H9 (cell line): ENCODE results near the gene TRIM9. TPM values are rescaled to one million over a fixed set of nuclear protein-coding genes. Genes with fewer than 3 reads are reported as not detected.

Experiments
- DNase-seq: peaks from one replicate; pipeline ENCODE4 v3.0.0-alpha.2; 2017
- H2AFZ ChIP-seq: one replicate; pipeline ENCODE4 v1.6.1; 2013; ENCODE audit warnings: mild to moderate bottlenecking, low read length, control low read depth, moderate library complexity
- H2AK5ac ChIP-seq: 2 replicates; pipeline ENCODE4 v1.6.1; 2013; ENCODE audit warnings: low read length, control low read depth, mixed read lengths; ENCODE audit not compliant: insufficient read length
- H2BK120ac ChIP-seq: one replicate; pipeline ENCODE4 v1.6.1; 2013; ENCODE audit warnings: low read depth, mild to moderate bottlenecking, low read length, control low read depth, inconsistent platforms; ENCODE audit not compliant: poor library complexity, severe bottlenecking
- H2BK12ac ChIP-seq: 2 replicates; pipeline ENCODE4 v1.6.1; 2013; ENCODE audit warnings: low read length, control low read depth, mixed read lengths, low read depth; ENCODE audit not compliant: insufficient read length
- H2BK15ac ChIP-seq: 2 replicates; pipeline ENCODE4 v1.6.1; 2013; ENCODE audit warnings: low read depth, low read length, control low read depth
- H2BK20ac ChIP-seq: one replicate; pipeline ENCODE4 v1.6.1; 2013; ENCODE audit warnings: low read depth, mild to moderate bottlenecking, low read length, control low read depth, inconsistent platforms; ENCODE audit not compliant: poor library complexity, severe bottlenecking
- H2BK5ac ChIP-seq: 2 replicates; pipeline ENCODE4 v1.6.1; 2013; ENCODE audit warnings: low read length, control low read depth, mixed read lengths; ENCODE audit not compliant: insufficient read length
- H3K14ac ChIP-seq: 2 replicates; pipeline ENCODE4 v1.6.1; 2013; ENCODE audit warnings: low read length, control low read depth; ENCODE audit not compliant: insufficient read depth
- H3K18ac ChIP-seq: 2 replicates; pipeline ENCODE4 v1.6.1; 2013; ENCODE audit warnings: low read depth, mild to moderate bottlenecking, mixed read lengths, low read length, control low read depth; ENCODE audit not compliant: insufficient read length
- H3K23ac ChIP-seq: 2 replicates; pipeline ENCODE4 v1.6.1; 2013; ENCODE audit warnings: low read length, control low read depth, mixed read lengths, low read depth; ENCODE audit not compliant: insufficient read length
- H3K23me2 ChIP-seq: 2 replicates; pipeline ENCODE4 v1.6.1; 2013; ENCODE audit warnings: low read depth, mild to moderate bottlenecking, mixed read lengths, low read length, control low read depth; ENCODE audit not compliant: insufficient read length, poor library complexity, severe bottlenecking
- H3K27ac ChIP-seq: 2 replicates; pipeline ENCODE4 v1.5.1; 2013; ENCODE audit warnings: low read length, control low read depth, mixed read lengths, low read depth; ENCODE audit not compliant: insufficient read length
- H3K27me3 ChIP-seq: 2 replicates; pipeline ENCODE4 v1.6.1; 2013; ENCODE audit warnings: low read length, control low read depth, inconsistent platforms; ENCODE audit not compliant: insufficient read depth
- H3K4ac ChIP-seq: 2 replicates; pipeline ENCODE4 v1.6.1; 2013; ENCODE audit warnings: low read depth, mild to moderate bottlenecking, control low read depth, inconsistent platforms, low read length, moderate library complexity
- H3K4me1 ChIP-seq: 2 replicates; pipeline ENCODE4 v1.6.1; 2013; ENCODE audit warnings: low read length, control low read depth, inconsistent platforms; ENCODE audit not compliant: insufficient read depth
- H3K4me2 ChIP-seq: 2 replicates; pipeline ENCODE4 v1.6.1; 2013; ENCODE audit warnings: low read length, control low read depth, mixed read lengths; ENCODE audit not compliant: insufficient read length, insufficient read depth
- H3K56ac ChIP-seq: 2 replicates; pipeline ENCODE4 v1.6.1; 2013; ENCODE audit warnings: low read depth, mild to moderate bottlenecking, mixed read lengths, low read length, control low read depth; ENCODE audit not compliant: insufficient read length
- H3K79me1 ChIP-seq: 2 replicates; pipeline ENCODE4 v1.6.1; 2013; ENCODE audit warnings: low read depth, mild to moderate bottlenecking, moderate library complexity, low read length, control low read depth, inconsistent platforms; ENCODE audit not compliant: insufficient read depth, poor library complexity, severe bottlenecking
- H3K79me2 ChIP-seq: 2 replicates; pipeline ENCODE4 v1.6.1; 2013; ENCODE audit warnings: low read length, control low read depth, inconsistent platforms; ENCODE audit not compliant: insufficient read depth
- H3K9ac ChIP-seq: 2 replicates; pipeline ENCODE4 v1.6.1; 2013; ENCODE audit warnings: low read length, control low read depth, mixed read lengths; ENCODE audit not compliant: insufficient read length; ENCODE audit errors: extremely low read depth
- H3K9me3 ChIP-seq: one replicate; pipeline ENCODE4 v1.6.1; 2013; ENCODE audit warnings: low read depth, low read length, inconsistent platforms; ENCODE audit not compliant: control insufficient read depth
- H3T11ph ChIP-seq: one replicate; pipeline ENCODE4 v1.6.1; 2013; ENCODE audit warnings: mild to moderate bottlenecking, low read length, control low read depth, inconsistent platforms
- H4K20me1 ChIP-seq: one replicate; pipeline ENCODE4 v1.6.1; 2013; ENCODE audit not compliant: control insufficient read depth, insufficient read length, insufficient read depth
- H4K5ac ChIP-seq: 2 replicates; pipeline ENCODE4 v1.6.1; 2013; ENCODE audit warnings: low read depth, mild to moderate bottlenecking, mixed read lengths, low read length, control low read depth; ENCODE audit not compliant: insufficient read length
- H4K8ac ChIP-seq: replicated peaks from 2 replicates; pipeline ENCODE4 v1.6.1; 2013; ENCODE audit warnings: low read length, control low read depth, mixed read lengths, low read depth; ENCODE audit not compliant: insufficient read length
- H4K91ac ChIP-seq: 2 replicates; pipeline ENCODE4 v1.6.1; 2013; ENCODE audit warnings: low read depth, mild to moderate bottlenecking, moderate library complexity, mixed read lengths, low read length, control low read depth; ENCODE audit not compliant: insufficient read length
- H3K27ac Mint-ChIP-seq, 3 experiments: 2 replicates in 2 of 3; 3 replicates in 1 of 3; pipeline ENCODE4 v1.8.0; 2020 to 2021; ENCODE audit warnings: mixed read lengths in 3 of 3, mild to moderate bottlenecking in 1 of 3, moderate library complexity in 1 of 3
- H3K27me3 Mint-ChIP-seq: 2 replicates; pipeline ENCODE4 v1.8.0; 2021; ENCODE audit warnings: low read depth, mild to moderate bottlenecking, moderate library complexity, mixed read lengths
- H3K36me3 Mint-ChIP-seq, 3 experiments: 2 replicates in 2 of 3; 3 replicates in 1 of 3; pipeline ENCODE4 v1.8.0; 2020 to 2021; ENCODE audit warnings: low read depth in 3 of 3, mixed read lengths in 3 of 3; ENCODE audit not compliant: insufficient read depth in 1 of 3
- H3K4me1 Mint-ChIP-seq, 2 experiments: 2 replicates each; pipeline ENCODE4 v1.8.0; 2020; ENCODE audit warnings: mixed read lengths in 2 of 2
- H3K4me3 Mint-ChIP-seq, 2 experiments: 2 replicates in 1 of 2; 3 replicates in 1 of 2; pipeline ENCODE4 v1.8.0; 2020 to 2021; ENCODE audit warnings: mild to moderate bottlenecking in 2 of 2, mixed read lengths in 2 of 2, moderate library complexity in 1 of 2
- H3K9me3 Mint-ChIP-seq, 2 experiments: 2 replicates in 1 of 2; 3 replicates in 1 of 2; pipeline ENCODE4 v1.8.0; 2020; ENCODE audit warnings: mild to moderate bottlenecking in 2 of 2, mixed read lengths in 2 of 2, moderate library complexity in 1 of 2
- CTCF ChIP-seq: fragments of 200-600 bp; sonication (generic); conservative IDR thresholded peaks from 3 replicates; pipeline ENCODE4 v1.8.0; 2021; ENCODE audit warnings: antibody characterized with exemption, mild to moderate bottlenecking
- WGBS: extraction: QIAGEN DNeasy Blood & Tissue Kit; methylation state at CpG from one replicate; pipeline ENCODE4 v1.1.7; 2013; ENCODE audit warnings: missing lambda C conversion rate, low lambda C conversion rate, mixed read lengths; ENCODE audit not compliant: insufficient read length; ENCODE audit errors: extremely low coverage; 5-methylcytosine and 5-hydroxymethylcytosine counted together
- total RNA-seq: library from RNA; stranded (reverse); gene quantifications from 2 replicates; pipeline ENCODE4 v1.2.1, GENCODE V29; 2021

Gene TRIM9
- total RNA-seq, 1 experiment from 2014 or later: 0.98 TPM

GRCh38 chr14:51002406-51002999, 92.4 kb downstream of the TRIM9 start:
- H2BK15ac ChIP-seq: no peak overlapping the region
- no peak overlapping the region for H3K27ac Mint-ChIP-seq
- H3K4me3 Mint-ChIP-seq: no peak overlapping the region
- H2BK120ac ChIP-seq: no peak overlapping the region
- WGBS: no CpG with 5 or more reads among the region's 5 CpGs
- H3K4ac ChIP-seq: no peak overlapping the region
- H4K8ac ChIP-seq: no peak overlapping the region
- no peaks in the 10 kb centered on the region for H3K4me1 ChIP-seq
- no peak overlapping the region for H3K4me2 ChIP-seq
- no peaks in the 10 kb centered on the region for H3K79me2 ChIP-seq
- no peaks in the 10 kb centered on the region for H3K79me1 ChIP-seq
- no peak overlapping the region for H4K91ac ChIP-seq
- no peak for DNase-seq
- H3K9me3 ChIP-seq: no peaks in the 10 kb centered on the region
- no peak overlapping the region for H2AFZ ChIP-seq
- H3K27me3 Mint-ChIP-seq: no peaks in the 10 kb centered on the region
- no peak overlapping the region for H3K18ac ChIP-seq
- H2AK5ac ChIP-seq: no peak overlapping the region
- no peak overlapping the region for H3K27ac ChIP-seq
- H4K20me1 ChIP-seq: no peaks in the 10 kb centered on the region
- H3K56ac ChIP-seq: no peak overlapping the region
- H2BK12ac ChIP-seq: no peak overlapping the region
- H3K9me3 Mint-ChIP-seq: no peaks in the 10 kb centered on the region; a peak in 1 of 5 replicates
- peaks cover 5 to 10% of the 10 kb centered on the region in 2 experiments for H3K4me1 Mint-ChIP-seq
- no peak overlapping the region for H3K23ac ChIP-seq
- no peak overlapping the region for H3K9ac ChIP-seq
- no peak overlapping the region for H3T11ph ChIP-seq
- H2BK20ac ChIP-seq: no peak overlapping the region
- TF ChIP-seq CTCF: no peak
- H4K5ac ChIP-seq: no peak overlapping the region
- H3K27me3 ChIP-seq: no peaks in the 10 kb centered on the region
- no peak overlapping the region for H2BK5ac ChIP-seq
- H3K14ac ChIP-seq: no peak overlapping the region
- no peaks in the 10 kb centered on the region for H3K36me3 Mint-ChIP-seq
- H3K23me2 ChIP-seq: no peaks in the 10 kb centered on the region
